NCI-H1694 treated with DMSO at 0.1 percent for 48 hours (cell line): Measurements from ENCODE around the gene ERVW-1.
"Not testable (repeated sequence)": the region's sequence is repeated elsewhere in the genome, so short reads cannot be mapped to it uniquely, and the experiment has no call there.

ENCODE experiments used
- DNase-seq: peaks from one replicate; lab custom pipeline; 2025; lab: John Stamatoyannopoulos, UW

The ERVW-1 gene

GRCh38 chr7:92477681-92478080 is at the start of gene ERVW-1:
Gene ERVW-1, minus strand, starts transcription at chr7:92477946. Its CDS starts 7,565 bp downstream, at chr7:92470381.
- not testable (repeated sequence) for DNase-seq

GRCh38 chr7:92523110-92523509 is 45.4 kb upstream of the ERVW-1 start:
- no peak for DNase-seq

GRCh38 chr7:92520024-92520423 is 42.3 kb upstream of the ERVW-1 start:
- no peak for DNase-seq

- DNase-seq = no peak
Measured at GRCh38 chr7:92517631-92518030, 39.9 kb upstream of the ERVW-1 start.

GRCh38 chr7:92513167-92513902 is 35.6 kb upstream of the ERVW-1 start:
- DNase-seq = no peak

GRCh38 chr7:92508946-92509345 is 31.2 kb upstream of the ERVW-1 start:
- no peak for DNase-seq

- no peak for DNase-seq
Measured at GRCh38 chr7:92506363-92506762, 28.6 kb upstream of the ERVW-1 start.

GRCh38 chr7:92504563-92504962 is 26.8 kb upstream of the ERVW-1 start:
- DNase-seq = no peak

- no peak for DNase-seq
Measured at GRCh38 chr7:92503767-92504166, 26.0 kb upstream of the ERVW-1 start.

- DNase-seq = no peak
Measured at GRCh38 chr7:92498557-92498956, 20.8 kb upstream of the ERVW-1 start.

- no peak for DNase-seq
Measured at GRCh38 chr7:92496876-92497275, 19.1 kb upstream of the ERVW-1 start.

GRCh38 chr7:92489634-92490033 is 11.9 kb upstream of the ERVW-1 start:
- DNase-seq = no peak

- no peak for DNase-seq
Measured at GRCh38 chr7:92487804-92488203, 10.1 kb upstream of the ERVW-1 start.

- no peak for DNase-seq
Measured at GRCh38 chr7:92485974-92486373, 8.2 kb upstream of the ERVW-1 start.

- no peak for DNase-seq
Measured at GRCh38 chr7:92485267-92485892, 7.6 kb upstream of the ERVW-1 start.

- not testable (repeated sequence) for DNase-seq
Measured at GRCh38 chr7:92484226-92484625, 6.5 kb upstream of the ERVW-1 start.

GRCh38 chr7:92483624-92484023 is 5.9 kb upstream of the ERVW-1 start:
- not testable (repeated sequence) for DNase-seq

GRCh38 chr7:92479146-92479545 is 1.4 kb upstream of the ERVW-1 start:
- not testable (repeated sequence) for DNase-seq

- no peak for DNase-seq
Measured at GRCh38 chr7:92478711-92479110, 965 bp upstream of the ERVW-1 start.

GRCh38 chr7:92478095-92478494 is 349 bp upstream of the ERVW-1 start:
- DNase-seq = no peak

- not testable (repeated sequence) for DNase-seq
Measured at GRCh38 chr7:92475851-92476590, 1.7 kb downstream of the ERVW-1 start.

GRCh38 chr7:92475261-92475770 is 2.4 kb downstream of the ERVW-1 start:
- not testable (repeated sequence) for DNase-seq

- DNase-seq = not testable (repeated sequence)
Measured at GRCh38 chr7:92473989-92474388, 3.8 kb downstream of the ERVW-1 start.
